GM18520 (cell line): ENCODE measurements around the gene SLIT3.

Source experiments
- ATAC-seq: cut with Tn5 transposase; IDR thresholded peaks from one replicate; pipeline ENCODE4 v1.9.1; 2021; ENCODE audit not compliant: unreplicated experiment

SLIT3 gene

GRCh38 chr5:168943091-168943884, 357.7 kb downstream of the SLIT3 start:
- no peak for ATAC-seq

DNA sequence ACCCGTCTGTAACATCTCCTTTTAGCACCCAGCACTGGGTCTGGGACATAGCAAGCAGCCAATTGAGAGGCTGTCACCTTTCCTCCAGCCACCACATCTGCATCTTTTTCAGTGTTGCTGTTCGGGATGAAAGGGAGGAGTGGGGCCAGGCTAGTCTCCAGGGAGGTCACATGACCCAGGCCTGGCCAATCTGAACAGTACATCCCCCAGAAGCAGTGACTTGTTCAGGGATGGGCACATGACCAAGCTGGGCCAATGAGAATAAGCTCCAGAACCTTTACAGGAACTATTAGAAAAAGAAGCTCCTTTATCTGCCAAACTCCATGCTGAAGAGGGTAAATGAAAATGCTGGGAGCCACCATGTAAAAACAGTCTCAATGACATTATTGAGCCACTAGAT, 359.0 kb downstream of the SLIT3 start:
- ATAC-seq = no peak

- ATAC-seq = no peak
Measured at GRCh38 chr5:168940712-168941111, 360.2 kb downstream of the SLIT3 start.

DNA sequence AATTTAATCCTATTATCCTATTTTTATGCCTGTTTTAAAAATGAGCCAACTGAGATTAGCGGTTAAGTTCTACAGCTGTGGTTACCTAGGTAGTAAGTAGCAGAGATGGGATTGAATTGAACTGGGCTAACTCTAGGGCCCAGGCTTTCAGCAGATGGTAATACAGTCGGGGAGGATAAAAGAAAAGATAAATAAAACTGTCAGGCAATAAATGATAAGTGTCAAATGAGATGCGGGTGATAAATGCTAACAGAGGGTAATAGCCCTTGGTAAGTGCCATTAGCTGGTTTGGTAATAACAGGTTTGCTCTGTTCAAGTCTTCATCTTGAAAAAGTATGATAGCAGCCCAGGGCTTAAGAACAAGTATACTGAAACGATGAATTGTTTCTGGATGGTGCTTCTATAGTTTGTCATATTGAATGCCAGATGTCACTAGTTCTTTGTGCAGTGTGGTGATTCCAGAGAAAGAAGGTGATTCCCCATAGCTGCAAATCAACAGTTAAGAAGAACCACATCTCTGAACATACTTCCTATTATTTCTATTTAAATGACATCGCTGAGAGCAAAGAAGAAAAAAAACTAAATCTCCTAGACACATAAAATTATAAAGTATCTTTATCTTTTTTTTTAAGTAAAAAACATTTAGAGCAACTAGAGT, 360.9 kb downstream of the SLIT3 start:
- ATAC-seq = no peak

- no peak for ATAC-seq
Measured at GRCh38 chr5:168939156-168939800, 361.7 kb downstream of the SLIT3 start.

DNA sequence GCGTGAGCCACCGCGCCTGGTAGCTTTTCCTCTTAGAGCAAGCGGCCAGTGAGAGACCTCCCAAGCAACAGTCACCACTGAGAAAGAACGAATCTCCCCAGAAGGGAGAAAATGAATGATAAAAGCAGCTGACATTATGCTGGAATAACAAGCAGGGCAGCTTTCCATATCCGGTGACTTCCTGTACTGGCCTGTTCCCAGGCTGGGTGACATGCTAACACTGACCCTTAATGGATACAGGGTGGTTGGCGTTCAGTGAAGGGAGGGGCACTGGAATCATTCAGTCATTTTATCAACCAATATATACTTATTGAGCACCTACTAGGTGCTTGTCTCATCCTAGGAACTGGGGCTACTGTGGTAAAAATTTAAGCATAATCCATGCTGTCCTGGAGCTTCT, 364.4 kb downstream of the SLIT3 start:
- no peak for ATAC-seq

DNA sequence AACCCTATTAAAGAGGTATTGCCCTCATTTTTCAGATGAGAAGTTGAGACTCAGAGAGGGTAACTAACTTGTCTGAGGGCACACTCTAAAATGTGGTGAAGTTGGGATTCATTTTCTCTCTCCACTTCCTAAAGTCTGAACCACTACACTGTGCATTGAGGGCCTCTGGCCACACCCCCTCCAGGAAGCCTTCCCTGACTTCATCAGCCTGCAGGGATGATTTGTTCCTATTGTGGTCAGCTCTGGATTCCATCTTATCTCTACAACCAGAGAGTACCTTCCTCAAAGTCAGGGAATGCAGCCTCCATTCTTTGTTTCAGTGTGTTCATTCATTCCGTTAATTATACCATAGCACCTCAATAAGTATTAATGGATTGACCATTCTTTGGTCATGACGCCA, 365.8 kb downstream of the SLIT3 start:
- no peak for ATAC-seq

DNA sequence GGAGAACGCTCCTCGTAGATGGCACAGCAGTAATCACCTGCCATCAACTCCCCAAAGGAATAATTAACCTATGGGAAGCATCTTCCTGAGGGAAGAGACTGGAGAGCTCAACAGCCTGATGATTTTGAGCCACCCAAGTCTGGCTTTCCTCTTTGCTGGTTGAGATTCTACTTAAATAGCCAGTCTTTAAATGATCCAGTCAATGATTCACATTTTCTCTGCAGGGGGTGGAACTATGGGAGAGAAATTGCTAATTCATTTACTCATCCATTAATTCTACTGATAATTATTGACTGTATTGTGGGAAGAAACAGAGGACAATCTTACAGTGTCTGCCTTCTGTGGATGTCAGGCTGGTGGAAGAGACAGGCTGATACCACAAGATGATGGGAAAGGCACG, 366.8 kb downstream of the SLIT3 start:
- no peak for ATAC-seq

- ATAC-seq = no peak
Measured at GRCh38 chr5:168932400-168933189, 368.3 kb downstream of the SLIT3 start.

GRCh38 chr5:168931638-168932345, 369.1 kb downstream of the SLIT3 start:
- ATAC-seq = peak; percentile 38

DNA sequence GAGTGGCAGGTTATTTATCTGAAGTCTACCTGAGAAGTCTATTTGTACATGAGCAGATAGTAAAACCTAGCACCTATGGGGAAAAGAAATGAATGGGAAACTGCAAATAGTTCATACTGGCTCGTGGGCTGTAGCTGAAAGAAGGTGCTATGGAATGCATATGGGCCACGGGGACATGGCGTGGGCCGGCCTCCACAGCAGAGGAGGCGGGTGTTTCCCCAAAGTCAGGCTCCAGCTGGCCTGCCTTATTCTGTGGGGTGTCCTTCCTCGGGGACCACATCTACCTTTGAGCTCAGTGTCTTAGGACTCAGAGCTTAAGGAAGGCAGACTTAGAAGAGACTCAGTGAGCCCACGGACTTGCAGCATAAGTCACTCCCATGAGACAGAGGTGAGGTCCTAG, 371.3 kb downstream of the SLIT3 start:
- no peak for ATAC-seq

DNA sequence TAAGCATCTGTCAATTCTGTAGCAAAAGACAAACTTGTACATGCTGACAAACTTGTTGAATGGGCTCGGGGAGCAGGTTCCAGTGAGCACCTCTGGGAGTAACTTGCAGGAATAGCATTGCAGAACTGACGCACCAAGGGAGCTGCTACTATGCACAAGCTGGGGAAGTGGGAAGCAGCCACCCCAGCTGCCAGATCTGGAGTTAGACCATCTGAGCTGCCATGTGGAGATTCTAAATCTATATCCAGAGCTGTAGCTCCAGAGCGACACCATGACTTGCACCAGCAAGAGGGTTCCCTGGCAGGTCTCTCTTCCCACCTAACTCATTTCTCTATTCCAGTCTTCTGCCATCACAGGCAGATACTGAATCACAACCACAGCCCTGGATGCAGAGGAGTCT, 375.8 kb downstream of the SLIT3 start:
- ATAC-seq = no peak

- ATAC-seq = no peak
Measured at GRCh38 chr5:168921147-168921866, 379.6 kb downstream of the SLIT3 start.

DNA sequence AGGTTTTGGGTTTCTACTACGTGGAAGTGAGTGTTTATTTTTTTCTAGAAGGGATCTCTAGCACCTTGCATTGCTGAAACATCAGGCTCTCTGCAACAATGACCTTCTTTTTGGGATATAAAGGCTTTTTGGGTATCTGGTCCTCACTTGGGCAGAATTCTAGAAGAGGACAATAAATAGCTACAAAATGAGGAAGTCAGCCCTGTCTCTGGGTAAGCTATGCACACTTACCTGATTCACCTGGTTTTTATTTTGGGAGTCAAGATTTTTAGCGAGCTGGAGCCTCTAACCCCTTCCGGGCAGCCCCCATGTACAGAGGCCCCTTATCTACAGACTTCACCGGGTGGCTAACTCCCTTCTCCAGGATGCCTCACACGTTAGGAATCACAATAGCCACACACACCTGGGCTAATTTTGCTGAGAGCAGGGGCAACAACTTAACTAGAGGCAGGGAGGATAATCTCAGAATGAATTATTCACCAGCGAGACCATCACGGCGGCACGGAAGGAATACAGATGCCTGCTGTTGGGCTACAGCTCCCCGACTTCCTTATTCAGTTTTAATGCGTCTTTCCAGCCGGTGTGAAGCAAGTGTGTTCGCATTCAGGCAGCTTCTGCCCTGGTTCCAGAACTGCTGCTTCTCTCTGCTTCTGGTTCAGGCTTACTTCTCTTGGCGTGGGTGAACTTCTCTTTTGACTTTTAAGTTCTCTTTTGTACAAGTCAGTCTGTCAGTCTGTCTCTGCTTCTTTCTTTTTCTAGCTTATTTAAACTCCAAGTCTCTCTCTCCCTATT, 380.7 kb downstream of the SLIT3 start:
- ATAC-seq = no peak

GRCh38 chr5:168917947-168918600, 382.9 kb downstream of the SLIT3 start:
- ATAC-seq = no peak

GRCh38 chr5:168916852-168917251, 384.1 kb downstream of the SLIT3 start:
- no peak for ATAC-seq

DNA sequence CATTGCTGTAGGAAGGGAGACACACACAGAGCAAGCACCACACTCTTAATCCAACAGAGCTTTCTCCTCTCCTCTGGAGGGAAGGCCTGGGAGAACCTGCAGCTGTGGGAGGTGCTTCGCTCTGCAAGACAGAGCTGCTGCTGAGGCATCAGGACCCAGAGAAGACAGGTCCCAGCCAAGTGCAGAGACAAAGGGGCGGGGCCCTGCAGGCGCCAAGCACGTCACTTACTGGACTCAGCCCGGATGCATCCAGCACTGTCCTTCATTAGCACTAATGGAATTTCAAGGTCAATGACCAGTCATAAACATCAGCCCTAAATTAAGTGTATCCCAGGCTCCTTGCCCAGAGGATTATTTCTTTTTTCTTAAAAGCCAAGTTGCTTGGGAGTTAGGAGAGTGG, 384.7 kb downstream of the SLIT3 start:
- no peak for ATAC-seq

DNA sequence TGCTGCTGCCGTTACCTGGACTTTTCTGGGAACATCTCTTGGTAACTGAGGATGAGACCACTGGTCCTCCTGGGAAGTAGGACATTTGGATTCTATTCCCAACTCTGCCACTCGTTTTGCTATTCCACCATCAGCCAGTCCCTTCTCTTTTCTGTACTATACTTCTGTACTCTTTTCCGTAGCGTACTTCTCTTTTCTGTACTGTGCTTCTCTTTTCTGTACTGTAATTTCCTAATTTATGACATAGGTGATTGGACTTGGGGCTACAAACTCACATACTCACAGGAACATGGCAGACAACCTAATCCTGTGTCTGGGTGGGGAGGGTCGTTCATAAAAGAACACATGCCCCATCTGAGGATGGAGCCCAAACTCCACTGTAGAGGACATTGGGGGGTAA, 386.4 kb downstream of the SLIT3 start:
- ATAC-seq = no peak

DNA sequence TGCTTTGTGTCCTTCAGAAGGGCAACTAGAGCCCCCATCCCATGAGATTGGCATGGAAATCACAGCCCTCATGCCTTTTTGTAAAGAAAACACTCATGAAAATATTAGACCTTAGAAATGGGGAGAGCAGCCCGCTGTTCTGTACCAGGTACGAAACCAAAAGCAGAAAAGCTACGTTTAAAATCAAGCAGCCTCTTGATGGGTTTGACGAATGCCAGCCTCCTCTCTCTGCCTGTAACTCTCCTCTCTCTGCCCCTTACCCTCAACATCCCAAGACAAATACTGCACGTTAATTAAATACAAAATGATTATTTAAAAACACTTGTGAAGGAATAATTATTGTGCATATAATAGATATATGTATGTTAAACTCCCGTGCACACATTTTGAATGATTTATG, 390.1 kb downstream of the SLIT3 start:
- ATAC-seq = no peak
